SHP77 treated with DMSO at 0.1 percent for 48 hours (cell line): Measurements from ENCODE around the gene TGM5.
"Not testable (repeated sequence)": the region's sequence is repeated elsewhere in the genome, so short reads cannot be mapped to it uniquely, and the experiment has no call there.

Experiments used
- DNase-seq: peaks from one replicate; lab custom pipeline; 2025; lab: John Stamatoyannopoulos, UW

The TGM5 gene

GRCh38 chr15:43275740-43276562 lies 9.2 kb upstream of the TGM5 start:
- DNase-seq = no peak

GRCh38 chr15:43274136-43274535 lies 7.4 kb upstream of the TGM5 start:
- no peak for DNase-seq

GRCh38 chr15:43273243-43273642 lies 6.5 kb upstream of the TGM5 start:
- no peak for DNase-seq

- DNase-seq = not testable (repeated sequence)
Observed at GRCh38 chr15:43271908-43272307, 5.2 kb upstream of the TGM5 start.

GRCh38 chr15:43270676-43271306 lies 4.1 kb upstream of the TGM5 start:
- DNase-seq = no peak

GRCh38 chr15:43270113-43270665 lies 3.5 kb upstream of the TGM5 start:
- DNase-seq = no peak

- no peak for DNase-seq
Observed at GRCh38 chr15:43268111-43269105, 1.7 kb upstream of the TGM5 start.

GRCh38 chr15:43267439-43267838 lies 711 bp upstream of the TGM5 start:
- DNase-seq = no peak

- no peak for DNase-seq
Observed at GRCh38 chr15:43266386-43266785, 342 bp downstream of the TGM5 start.

- DNase-seq = no peak
Observed at GRCh38 chr15:43260011-43260615, 6.6 kb downstream of the TGM5 start.

GRCh38 chr15:43258781-43259180 lies 7.9 kb downstream of the TGM5 start:
- no peak for DNase-seq

- no peak for DNase-seq
Observed at GRCh38 chr15:43256341-43256740, 10.4 kb downstream of the TGM5 start.

- no peak for DNase-seq
Observed at GRCh38 chr15:43255376-43255775, 11.4 kb downstream of the TGM5 start.

- DNase-seq = no peak
Observed at GRCh38 chr15:43253431-43254403, 13.0 kb downstream of the TGM5 start.

- DNase-seq = no peak
Observed at GRCh38 chr15:43251871-43252250, 14.9 kb downstream of the TGM5 start.

- DNase-seq = no peak
Observed at GRCh38 chr15:43251185-43251870, 15.4 kb downstream of the TGM5 start.

GRCh38 chr15:43250785-43251184 lies 15.9 kb downstream of the TGM5 start:
- DNase-seq = no peak

GRCh38 chr15:43249699-43250203 lies 17.0 kb downstream of the TGM5 start:
- DNase-seq = no peak

- DNase-seq = no peak
Observed at GRCh38 chr15:43249236-43249635, 17.5 kb downstream of the TGM5 start.
